Fibroblast of lung (primary cell): ENCODE data around the gene PER2. TPM values are rescaled to one million over a fixed set of nuclear protein-coding genes. Genes with fewer than 3 reads are reported as not detected.

Experiments
- DNase-seq, 2 donors: peaks; one replicate each; pipeline versions ENCODE4 v3.0.0 to v3.0.0-alpha.2; 2010; ENCODE audit warnings: low read depth in 2 of 2
- H2AFZ ChIP-seq: 2 replicates; pipeline ENCODE4 v1.5.1; 2012; ENCODE audit warnings: low read length, control low read depth, inconsistent platforms
- H3K27ac ChIP-seq: 2 replicates; pipeline ENCODE4 v1.5.1; 2011; ENCODE audit warnings: low read length, control low read depth; ENCODE audit not compliant: insufficient read depth
- H3K27me3 ChIP-seq: 2 replicates; pipeline ENCODE4 v1.5.1; 2011; ENCODE audit warnings: mild to moderate bottlenecking, low read length; ENCODE audit not compliant: control insufficient read depth, insufficient read depth
- H3K36me3 ChIP-seq: 2 replicates; pipeline ENCODE4 v1.5.1; 2011; ENCODE audit warnings: low read length; ENCODE audit not compliant: control insufficient read depth, insufficient read depth
- H3K4me1 ChIP-seq: 2 replicates; pipeline ENCODE4 v1.5.1; 2011; ENCODE audit warnings: low read length; ENCODE audit not compliant: control insufficient read depth, insufficient read depth; ENCODE audit errors: extremely low read depth
- H3K4me2 ChIP-seq: 2 replicates; pipeline ENCODE4 v1.5.1; 2011; ENCODE audit warnings: low read length, control low read depth; ENCODE audit not compliant: insufficient read depth; ENCODE audit errors: extremely low read depth
- H3K4me3 ChIP-seq, 4 experiments: fragments of 200-600 bp in 1 of 4; sonication (generic) in 1 of 4; replicated peaks in 1 of 4; 2 replicates each; pipeline ENCODE4 v1.5.1; 2011 to 2016; ENCODE audit warnings: low read length in 4 of 4, low read depth in 3 of 4, mild to moderate bottlenecking in 3 of 4, control low read depth in 2 of 4, inconsistent platforms in 1 of 4, mixed read lengths in 1 of 4; ENCODE audit not compliant: insufficient read depth in 1 of 4; ENCODE audit errors: control extremely low read depth in 1 of 4
- H3K79me2 ChIP-seq: 2 replicates; pipeline ENCODE4 v1.5.1; 2012; ENCODE audit warnings: mild to moderate bottlenecking, low read length, inconsistent platforms; ENCODE audit not compliant: control insufficient read depth, insufficient read depth
- H3K9ac ChIP-seq: 2 replicates; pipeline ENCODE4 v1.5.1; 2011; ENCODE audit warnings: mild to moderate bottlenecking, low read length, control low read depth; ENCODE audit not compliant: insufficient read depth
- H3K9me3 ChIP-seq: 2 replicates; pipeline ENCODE4 v1.5.1; 2012; ENCODE audit warnings: low read depth, low read length; ENCODE audit not compliant: control insufficient read depth, insufficient read depth
- H4K20me1 ChIP-seq: 2 replicates; pipeline ENCODE4 v1.5.1; 2011; ENCODE audit warnings: low read length; ENCODE audit not compliant: control insufficient read depth, insufficient read depth; ENCODE audit errors: extremely low read depth
- CTCF ChIP-seq, 2 donors: IDR thresholded peaks in 1 of 2; conservative IDR thresholded peaks in 1 of 2; 1 replicate in 1 of 2; 2 replicates in 1 of 2; pipeline ENCODE4 v1.5.1; 2011 to 2012; ENCODE audit warnings: low read length in 2 of 2, control low read depth in 1 of 2, inconsistent platforms in 1 of 2, low read depth in 1 of 2, mild to moderate bottlenecking in 1 of 2
- EZH2 ChIP-seq: IDR thresholded peaks from 2 replicates; pipeline ENCODE4 v1.5.1; 2012; ENCODE audit warnings: low read length, control low read depth, mild to moderate bottlenecking; ENCODE audit errors: missing control alignments
- polyA plus RNA-seq, 2 donors: library from polyadenylated mRNA; depleted of rRNA in 1 of 2; stranded (reverse) in 1 of 2; unstranded in 1 of 2; fragments of >200 nt; gene quantifications; 2 replicates each; pipeline ENCODE4 v1.2.1, GENCODE V29; 2011 to 2012; ENCODE audit warnings: missing spikeins in 1 of 2
- total RNA-seq: library from RNA; depleted of rRNA; stranded (reverse); fragments of >200 nt; gene quantifications from 2 replicates; pipeline ENCODE4 v1.2.1, GENCODE V29; 2014

PER2 gene
- total and polyA plus RNA-seq, 2 donors (not counting 1 experiment from before 2014, with no cell fraction given) = 1.9 to 4.6 TPM

DNA sequence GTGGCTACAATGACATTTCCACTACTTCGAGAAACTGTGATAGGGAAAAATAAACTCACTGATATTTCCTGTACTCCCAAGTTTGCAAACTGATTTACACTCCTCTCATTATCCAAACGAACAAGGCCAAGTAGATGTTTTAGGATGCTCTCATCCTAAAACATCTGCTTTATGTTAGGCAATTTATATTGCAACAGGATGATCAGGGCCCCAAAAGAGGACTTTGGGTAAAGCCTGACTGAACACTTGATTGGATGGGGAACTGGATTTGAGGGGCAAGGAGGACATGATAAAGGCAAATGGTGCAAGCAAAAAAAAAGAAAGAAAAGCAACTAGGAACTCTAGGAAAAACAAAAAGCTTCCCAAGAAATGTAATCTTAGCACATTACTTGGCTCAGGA, 46.4 kb downstream of the PER2 start:
- no peak overlapping the region for H3K4me2 ChIP-seq

DNA sequence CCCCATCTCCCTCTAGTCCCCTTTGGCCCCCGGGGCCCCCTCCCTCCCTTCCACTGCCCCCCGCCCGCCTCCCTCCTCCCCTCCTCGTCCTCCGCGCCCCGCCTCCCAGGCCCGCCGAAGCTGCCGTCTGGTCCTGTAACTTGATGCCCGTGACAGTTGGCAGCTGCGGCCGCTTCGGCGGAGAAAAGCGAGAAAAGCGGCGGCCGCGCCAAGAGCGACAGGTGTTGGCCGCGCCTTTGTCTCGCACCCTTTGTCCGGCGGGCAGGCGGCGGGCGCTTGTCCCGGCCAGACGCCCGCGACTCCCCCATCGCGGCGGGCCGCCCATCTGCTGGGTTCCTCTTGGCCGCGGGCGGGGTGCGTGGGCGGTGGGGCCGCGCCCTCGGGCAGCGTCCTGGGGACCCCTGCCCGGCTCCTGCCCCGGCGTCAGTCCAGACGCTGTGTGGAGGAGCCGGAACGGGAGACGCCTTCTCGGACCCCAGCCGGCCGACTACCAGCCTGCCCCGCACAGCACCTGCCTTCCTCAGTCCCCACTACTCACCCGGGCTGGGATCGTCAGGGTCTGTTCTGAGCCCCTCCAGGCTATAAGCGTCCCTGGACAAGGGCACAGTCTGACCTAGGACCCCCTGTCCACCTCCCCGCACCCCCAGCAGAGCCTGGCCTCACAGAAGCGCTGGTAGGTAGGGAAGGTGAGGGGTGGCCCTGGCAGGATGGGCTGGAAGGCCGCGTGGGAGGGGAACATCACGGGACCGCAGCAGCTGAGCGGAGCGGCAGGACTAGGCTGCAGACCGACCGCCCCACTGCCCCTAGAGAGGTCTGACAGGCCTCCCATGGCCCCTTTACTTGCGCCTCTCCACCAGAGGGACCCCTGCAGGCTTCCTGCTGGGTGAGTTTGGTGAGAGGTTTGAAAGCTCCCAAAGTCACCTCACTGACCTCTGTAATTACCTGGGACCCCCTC, 47.4 kb downstream of the PER2 start:
- Histone ChIP-seq H2AFZ (no peak overlapping the region), H3K4me3 (no peak overlapping the region), H3K4me1 (peaks cover 2% of the 10 kb centered on the region), H4K20me1 (no peaks in the 10 kb centered on the region), H3K9me3 (no peaks in the 10 kb centered on the region), H3K79me2 (no peaks in the 10 kb centered on the region), H3K9ac (no peak overlapping the region), H3K4me2 (no peak overlapping the region), H3K36me3 (no peaks in the 10 kb centered on the region), H3K27me3 (peaks cover 23% of the 10 kb centered on the region), H3K27ac (no peak overlapping the region)
- peak; percentile 33 to 34 for DNase-seq
- TF ChIP-seq CTCF (conservative IDR thresholded peaks at IDR 0.05 in 1 of 2, IDR thresholded peaks at IDR 0.05 in 1 of 2; ENCODE audit: low read depth in 1 of 2, low read length in 2 of 2) = no peak
- no peak for TF ChIP-seq EZH2

More for the DNA sequence above, 46.4 kb downstream of the PER2 start:
- H3K4me1 ChIP-seq = peaks cover 2% of the 10 kb centered on the region
- H3K36me3 ChIP-seq = no peaks in the 10 kb centered on the region
- H2AFZ ChIP-seq = no peak overlapping the region
- peaks cover 17% of the 10 kb centered on the region for H3K27me3 ChIP-seq
- no peak overlapping the region for H3K4me3 ChIP-seq
- no peaks in the 10 kb centered on the region for H4K20me1 ChIP-seq
- no peaks in the 10 kb centered on the region for H3K79me2 ChIP-seq
- TF ChIP-seq CTCF (conservative IDR thresholded peaks at IDR 0.05 in 1 of 2, IDR thresholded peaks at IDR 0.05 in 1 of 2; ENCODE audit: low read depth in 1 of 2, low read length in 2 of 2) (no peak), EZH2 (no peak)
- no peak for DNase-seq
- H3K9me3 ChIP-seq = no peaks in the 10 kb centered on the region
- no peak overlapping the region for H3K27ac ChIP-seq
- H3K9ac ChIP-seq = no peak overlapping the region

GRCh38 chr2:238239863-238240756, 48.3 kb downstream of the PER2 start, which contains the start of gene HES6:
Gene HES6 (minus strand): TSS chr2:238240038. CDS start chr2:238239905, 133 bp downstream.
- DNase-seq = peak; percentile 79 to 84

More at GRCh38 chr2:238239863-238240756, 48.3 kb downstream of the PER2 start, which contains the start of gene HES6:
- Histone ChIP-seq H2AFZ (peak within 1 kb of the TSS; percentile 67), H3K27ac (no peak within 1 kb of the TSS), H3K27me3 (peaks cover 28% of the 10 kb centered on the region), H3K4me2 (peak within 1 kb of the TSS; percentile 68), H3K4me1 (peaks cover 2% of the 10 kb centered on the region), H3K36me3 (no peaks in the 10 kb centered on the region), H3K4me3 (peak within 1 kb of the TSS; percentile 10 to 60 (median 46)), H3K9me3 (no peaks in the 10 kb centered on the region), H3K79me2 (no peaks in the 10 kb centered on the region), H4K20me1 (no peaks in the 10 kb centered on the region), H3K9ac (peak within 1 kb of the TSS; percentile 53)
- TF ChIP-seq EZH2 (no peak), CTCF (conservative IDR thresholded peaks at IDR 0.05 in 1 of 2, IDR thresholded peaks at IDR 0.05 in 1 of 2; ENCODE audit: low read depth in 1 of 2, low read length in 2 of 2) (no peak)
